HAP-1 (cell line): ENCODE data around the gene SNPH.
A peak's percentile ranks its signal among the peaks of the same experiment; 100 is the strongest.

Experiments
- DNase-seq, 2 experiments: peaks; one replicate each; pipeline ENCODE4 v3.0.0-alpha.2; 2016 to 2020; ENCODE audit warnings: low spot score in 2 of 2
- H3K27me3 ChIP-seq: fragments of 250-450 bp; sonication (Bioruptor Pico); 2 replicates; pipeline ENCODE4 v1.5.1; 2020; ENCODE audit warnings: low read depth, mild to moderate bottlenecking, moderate library complexity
- H3K36me3 ChIP-seq: fragments of 250-450 bp; sonication (Bioruptor Pico); replicated peaks from 2 replicates; pipeline ENCODE4 v1.5.1; 2020; ENCODE audit warnings: mild to moderate bottlenecking
- H3K4me1 ChIP-seq: fragments of 250-450 bp; sonication (Bioruptor Pico); 2 replicates; pipeline ENCODE4 v1.5.1; 2020; ENCODE audit warnings: mild to moderate bottlenecking
- H3K4me3 ChIP-seq: fragments of 250-450 bp; sonication (Bioruptor Pico); 2 replicates; pipeline ENCODE4 v1.5.1; 2020; ENCODE audit warnings: mild to moderate bottlenecking, moderate library complexity
- H3K9me3 ChIP-seq: fragments of 250-450 bp; sonication (Bioruptor Pico); 2 replicates; pipeline ENCODE4 v1.5.1; 2020; ENCODE audit warnings: mild to moderate bottlenecking, moderate library complexity
- in situ Hi-C: fragments of 300-500 bp; cut with MboI; formaldehyde crosslinking; loops from 3 replicates; pipeline ENCODE4 v1.14.3; 2020; ENCODE audit warnings: low sequenced_read_pairs, inconsistent platforms, mixed read lengths

The SNPH gene

GRCh38 chr20:1323830-1324597 is 57.9 kb downstream of the SNPH start:
- in situ Hi-C loops: no loop called here

GRCh38 chr20:1324598-1325172 is 58.6 kb downstream of the SNPH start:
- DNase-seq: no peak
- Histone ChIP-seq H3K36me3 (peaks cover 3% of the 10 kb centered on the region; the same call in 1 of the 2 replicates), H3K4me1 (peaks cover 18% of the 10 kb centered on the region), H3K4me3 (peak overlapping the region; percentile 95), H3K27me3 (no peaks in the 10 kb centered on the region), H3K9me3 (no peaks in the 10 kb centered on the region)
- in situ Hi-C loops: no loop called here

More at GRCh38 chr20:1323830-1324597, 57.9 kb downstream of the SNPH start:
- Histone ChIP-seq H3K4me1 (peaks cover 18% of the 10 kb centered on the region), H3K36me3 (peaks cover 3% of the 10 kb centered on the region; the same call in 1 of the 2 replicates), H3K27me3 (no peaks in the 10 kb centered on the region), H3K4me3 (no peak overlapping the region), H3K9me3 (no peaks in the 10 kb centered on the region)
- no peak for DNase-seq

GRCh38 chr20:1325173-1326030 is 59.3 kb downstream of the SNPH start:
- Histone ChIP-seq H3K9me3 (no peaks in the 10 kb centered on the region), H3K4me3 (peak overlapping the region; percentile 95), H3K4me1 (peaks cover 18% of the 10 kb centered on the region), H3K27me3 (no peaks in the 10 kb centered on the region), H3K36me3 (peaks cover 3% of the 10 kb centered on the region)
- in situ Hi-C loops: no loop called here
- peak; percentile 89 to 98 for DNase-seq

GRCh38 chr20:1326031-1326930 is 60.2 kb downstream of the SNPH start:
- peak overlapping the region; percentile 95 for H3K4me3 ChIP-seq
- in situ Hi-C loops: no loop called here
- peaks cover 3% of the 10 kb centered on the region for H3K36me3 ChIP-seq
- H3K9me3 ChIP-seq: no peaks in the 10 kb centered on the region
- DNase-seq: peak in 1 of 2 experiments; percentile 10
- H3K4me1 ChIP-seq: peaks cover 18% of the 10 kb centered on the region
- H3K27me3 ChIP-seq: no peaks in the 10 kb centered on the region

- H3K27me3 ChIP-seq: no peaks in the 10 kb centered on the region
- in situ Hi-C loops: no loop called here
- no peak overlapping the region for H3K4me3 ChIP-seq
- peak in 1 of 2 experiments; percentile 6 for DNase-seq
- H3K4me1 ChIP-seq: peaks cover 18% of the 10 kb centered on the region
- no peaks in the 10 kb centered on the region for H3K9me3 ChIP-seq
- peaks cover 4% of the 10 kb centered on the region for H3K36me3 ChIP-seq
Observed at GRCh38 chr20:1327241-1327653, 61.2 kb downstream of the SNPH start.

- DNase-seq: peak in 1 of 2 experiments; percentile 6
- Histone ChIP-seq H3K36me3 (peaks cover 11% of the 10 kb centered on the region), H3K27me3 (no peaks in the 10 kb centered on the region), H3K4me3 (no peak overlapping the region), H3K9me3 (no peaks in the 10 kb centered on the region), H3K4me1 (peaks cover 18% of the 10 kb centered on the region)
- in situ Hi-C loops: no loop called here
Observed at GRCh38 chr20:1327827-1328679, 62.0 kb downstream of the SNPH start.

GRCh38 chr20:1328680-1329330 is 62.7 kb downstream of the SNPH start, which contains the start of gene SDCBP2:
SDCBP2 (minus strand) TSS chr20:1329139; CDS start chr20:1320416, 8,723 bp downstream.
- in situ Hi-C loops: no loop called here
- peak in 1 of 2 experiments; percentile 4 for DNase-seq
- peaks cover 18% of the 10 kb centered on the region for H3K4me1 ChIP-seq
- H3K9me3 ChIP-seq: no peaks in the 10 kb centered on the region
- no peaks in the 10 kb centered on the region for H3K27me3 ChIP-seq
- H3K4me3 ChIP-seq: no peak within 1 kb of the TSS
- H3K36me3 ChIP-seq: peaks cover 17% of the 10 kb centered on the region

GRCh38 chr20:1330075-1330830 is 64.2 kb downstream of the SNPH start:
- DNase-seq: no peak
- H3K4me3 ChIP-seq: no peak overlapping the region
- in situ Hi-C loops: no loop called here
- H3K36me3 ChIP-seq: peaks cover 17% of the 10 kb centered on the region
- peaks cover 11% of the 10 kb centered on the region for H3K4me1 ChIP-seq
- no peaks in the 10 kb centered on the region for H3K9me3 ChIP-seq
- no peaks in the 10 kb centered on the region for H3K27me3 ChIP-seq

DNA sequence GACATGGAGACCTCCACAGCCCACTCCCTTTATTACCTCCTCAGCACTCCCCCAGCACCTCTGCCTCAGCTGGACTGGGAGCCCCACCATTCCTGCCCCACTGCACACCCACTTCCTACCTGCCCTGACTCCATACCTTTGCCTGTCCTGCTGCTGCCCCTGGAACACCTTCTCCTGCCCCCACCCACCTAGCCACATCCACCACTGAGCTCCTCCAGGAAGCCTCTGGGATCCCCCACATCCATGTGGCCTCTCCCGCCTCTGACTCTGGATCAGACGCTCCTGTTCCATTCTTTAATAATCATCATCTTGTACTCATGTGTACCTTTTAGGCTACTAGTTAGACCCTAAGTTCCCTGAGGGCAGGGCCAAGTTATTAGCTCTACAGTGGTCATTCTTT is 65.0 kb downstream of the SNPH start:
- H3K36me3 ChIP-seq: peaks cover 14% of the 10 kb centered on the region
- in situ Hi-C loops: no loop called here

DNA sequence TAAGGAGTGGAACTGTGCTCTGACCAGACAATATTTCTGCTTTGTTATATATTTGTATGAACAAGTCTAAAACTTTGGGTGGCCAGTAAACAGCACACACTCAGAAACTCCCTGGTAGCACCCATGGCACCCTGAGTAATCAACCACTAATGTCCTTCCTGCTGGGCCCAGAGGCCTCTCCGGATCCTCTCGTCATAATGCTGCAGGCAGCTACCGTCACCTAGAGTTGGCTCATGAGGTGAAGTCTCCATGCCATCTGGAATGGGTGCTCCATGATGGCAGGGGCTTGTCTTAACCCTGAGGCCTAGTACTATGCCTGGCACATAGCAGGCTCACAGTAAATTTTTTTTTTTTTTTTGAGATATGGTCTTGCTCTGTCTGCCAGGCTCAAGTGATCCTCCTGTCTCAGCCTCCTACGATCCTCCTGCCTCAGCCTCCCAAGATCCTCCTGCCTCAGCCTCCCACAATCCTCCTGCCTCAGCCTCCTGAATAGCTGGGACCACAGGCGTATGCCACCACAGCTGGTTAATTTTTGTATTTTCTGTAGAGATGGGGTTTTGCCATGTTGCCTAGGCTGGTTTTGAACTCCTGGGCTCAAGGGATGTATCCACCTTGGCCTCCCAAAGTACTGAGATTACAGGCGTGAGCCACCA is 65.8 kb downstream of the SNPH start:
- Histone ChIP-seq H3K27me3 (no peaks in the 10 kb centered on the region), H3K36me3 (peaks cover 14% of the 10 kb centered on the region), H3K4me1 (peaks cover 6% of the 10 kb centered on the region; the same call in 1 of the 2 replicates), H3K9me3 (no peaks in the 10 kb centered on the region), H3K4me3 (no peak overlapping the region)
- DNase-seq: no peak
- in situ Hi-C loops: no loop called here

More for the DNA sequence above, 65.0 kb downstream of the SNPH start:
- H3K4me3 ChIP-seq: no peak overlapping the region
- DNase-seq: peak in 1 of 2 experiments; percentile 4
- H3K27me3 ChIP-seq: no peaks in the 10 kb centered on the region
- no peaks in the 10 kb centered on the region for H3K9me3 ChIP-seq
- peaks cover 9% of the 10 kb centered on the region for H3K4me1 ChIP-seq

GRCh38 chr20:1332749-1333300 is 66.7 kb downstream of the SNPH start:
- Histone ChIP-seq H3K36me3 (peaks cover 14% of the 10 kb centered on the region), H3K27me3 (no peaks in the 10 kb centered on the region), H3K4me3 (no peak overlapping the region), H3K4me1 (no peaks in the 10 kb centered on the region; the same call in 1 of the 2 replicates), H3K9me3 (no peaks in the 10 kb centered on the region)
- DNase-seq: no peak
- in situ Hi-C loops: no loop called here
